Mammary epithelial cell (primary cell): ENCODE results near the gene PADI3.

Source experiments
- CTCF ChIP-seq, 2 donors: IDR thresholded peaks in 1 of 2; conservative IDR thresholded peaks in 1 of 2; 2 replicates each; pipeline ENCODE4 v1.5.1; 2011 to 2012; ENCODE audit warnings: inconsistent platforms in 2 of 2, low read length in 2 of 2, mild to moderate bottlenecking in 2 of 2, control low read depth in 1 of 2, low read depth in 1 of 2; ENCODE audit not compliant: insufficient read depth in 1 of 2; ENCODE audit errors: extremely low read depth in 1 of 2
- EZH2 ChIP-seq: IDR thresholded peaks from 2 replicates; pipeline ENCODE4 v1.6.1; 2012; ENCODE audit warnings: low read length, inconsistent platforms, borderline replicate concordance

DNA sequence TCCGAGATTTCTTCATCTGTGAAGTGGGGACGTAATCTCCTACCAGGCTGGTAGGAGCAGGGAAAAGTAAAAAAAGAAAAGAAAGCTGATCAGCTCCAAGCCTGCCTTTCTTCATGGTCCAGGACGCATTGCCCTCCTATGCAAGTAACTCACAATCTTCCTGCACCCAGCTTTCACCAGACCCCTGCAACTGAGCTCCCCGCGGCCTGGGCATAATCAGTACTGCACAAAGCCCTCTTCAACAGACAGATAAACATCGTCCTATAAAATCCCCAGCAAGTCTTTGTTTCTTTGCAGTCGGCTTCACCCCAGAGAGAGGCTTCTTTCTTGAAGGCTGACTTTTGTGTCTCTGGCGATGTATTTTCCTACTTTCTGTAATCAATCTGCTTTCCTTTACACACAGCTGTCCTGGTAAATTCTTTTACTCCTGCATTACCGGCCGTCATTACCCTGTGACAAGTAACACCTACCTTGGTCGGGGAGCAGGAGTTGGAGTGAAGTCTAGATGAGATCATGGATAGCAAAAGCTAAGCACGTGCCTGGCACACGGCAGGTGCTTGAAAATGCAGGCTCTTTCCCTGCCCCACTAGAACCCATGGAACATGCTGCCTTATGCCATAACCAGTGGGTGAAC lies 35.6 kb upstream of the PADI3 start:
- TF ChIP-seq CTCF (conservative IDR thresholded peaks at IDR 0.05 in 1 of 2, IDR thresholded peaks at IDR 0.05 in 1 of 2; ENCODE audit: extremely low read depth in 1 of 2, insufficient read depth in 1 of 2, low read depth in 1 of 2, low read length in 2 of 2) = no peak
- no peak for TF ChIP-seq EZH2
